Activated CD8-positive, alpha-beta T cell treated with anti-CD3 and anti-CD28 coated beads for 36 hours (primary cell): ENCODE measurements around the gene SEC22B. TPM values are rescaled to one million over a fixed set of nuclear protein-coding genes. Genes with fewer than 3 reads are reported as not detected.
"Not testable (repeated sequence)": the region's sequence is repeated elsewhere in the genome, so short reads cannot be mapped to it uniquely, and the experiment has no call there.

ENCODE experiments used
- ATAC-seq: fragments of 200-7000 bp; cut with Tn5 transposase; one replicate; pipeline ENCODE4 v1.10.0; 2021; ENCODE audit warnings: mild to moderate bottlenecking, moderate library complexity
- CTCF ChIA-PET: fragments of 350-600 bp; sonication (Branson Sonifier 250); formaldehyde crosslinking; loops from one replicate; lab custom pipeline; 2021; ENCODE audit warnings: antibody characterized with exemption; lab: Charles Lee
- POLR2A ChIA-PET: fragments of 350-600 bp; sonication (Branson Sonifier 250); formaldehyde crosslinking; loops from one replicate; lab custom pipeline; 2021; ENCODE audit warnings: antibody characterized with exemption; lab: Charles Lee
- DNase-seq: peaks from one replicate; pipeline ENCODE4 v3.0.0-alpha.2; 2020
- H3K27ac Mint-ChIP-seq: one replicate; pipeline ENCODE4 v1.8.0; 2021; ENCODE audit warnings: mild to moderate bottlenecking, mixed read lengths
- H3K27me3 Mint-ChIP-seq: one replicate; pipeline ENCODE4 v1.8.0; 2021; ENCODE audit warnings: mixed read lengths
- H3K36me3 Mint-ChIP-seq: one replicate; pipeline ENCODE4 v1.8.0; 2021; ENCODE audit warnings: low read depth, mixed read lengths
- H3K4me1 Mint-ChIP-seq: one replicate; pipeline ENCODE4 v1.8.0; 2021; ENCODE audit warnings: low read depth, mixed read lengths
- H3K4me3 Mint-ChIP-seq: one replicate; pipeline ENCODE4 v1.8.0; 2021; ENCODE audit warnings: mild to moderate bottlenecking, moderate library complexity, mixed read lengths
- H3K9me3 Mint-ChIP-seq: one replicate; pipeline ENCODE4 v1.8.0; 2021; ENCODE audit warnings: mixed read lengths
- CTCF ChIP-seq: fragments of 200-600 bp; IDR thresholded peaks from one replicate; pipeline ENCODE4 v1.8.0; 2022; ENCODE audit warnings: antibody characterized with exemption, mild to moderate bottlenecking
- intact Hi-C: fragments of 100-400 bp; cut with micrococcal nuclease; formaldehyde crosslinking; loops from one replicate; pipeline ENCODE4 v1.10.0; 2022
- total RNA-seq, 2 experiments: library from RNA; stranded (reverse); gene quantifications; one replicate each; pipeline ENCODE4 v1.2.3, GENCODE V29; 2021

The SEC22B gene
- total RNA-seq, 2 experiments from 2014 or later = 17.3 to 18.8 TPM

- intact Hi-C loops = no loop called here
- Mint-ChIP-seq H3K4me3 (no peak overlapping the region), H3K36me3 (peaks cover 2% of the 10 kb centered on the region), H3K4me1 (peaks cover 10% of the 10 kb centered on the region), H3K9me3 (no peaks in the 10 kb centered on the region), H3K27ac (no peak overlapping the region), H3K27me3 (no peaks in the 10 kb centered on the region)
- CTCF ChIA-PET = no interaction called here
- DNase-seq (no peak), ATAC-seq (no peak)
- no peak for TF ChIP-seq CTCF
- POLR2A ChIA-PET = no interaction called here
Measured at GRCh38 chr1:120178799-120179756, 2.8 kb upstream of the SEC22B start.

GRCh38 chr1:120178058-120178457 lies 1.7 kb upstream of the SEC22B start:
- H3K36me3 Mint-ChIP-seq, POLR2A ChIA-PET, H3K27me3 Mint-ChIP-seq, intact Hi-C loops, H3K4me3 Mint-ChIP-seq, H3K27ac Mint-ChIP-seq, DNase-seq, ATAC-seq, H3K9me3 Mint-ChIP-seq: not testable (repeated sequence)
- CTCF ChIA-PET = interaction anchor here (1.1 kb wide), 1 partner anchor 229 kb away, joined by 4 read pairs; no protein-coding TSS in a partner anchor
- peaks cover 11% of the 10 kb centered on the region for H3K4me1 Mint-ChIP-seq

DNA sequence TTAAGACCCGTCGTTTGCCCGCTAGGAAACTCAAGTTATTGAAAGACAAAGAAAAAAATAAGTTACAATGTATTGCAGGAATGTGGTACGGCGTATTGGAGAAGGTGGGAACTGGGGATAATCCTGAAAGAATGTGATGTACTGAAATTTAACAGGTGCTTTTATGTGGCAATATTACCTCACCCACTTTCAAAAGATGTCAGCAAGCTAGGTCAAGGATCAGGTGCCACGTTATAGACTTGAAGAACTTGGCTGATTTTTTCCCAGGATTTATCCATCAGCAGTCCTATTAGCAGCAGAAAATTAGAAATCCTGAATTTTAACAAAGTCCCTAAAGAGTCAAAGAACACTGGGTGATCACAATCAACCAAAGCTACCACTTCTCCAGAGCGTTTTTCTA lies 632 bp downstream of the SEC22B start:
- CTCF ChIA-PET = interaction anchor here (1.2 kb wide), 1 partner anchor 226 kb away, joined by 3 read pairs; no protein-coding TSS in a partner anchor
- Mint-ChIP-seq H3K4me3 (peak overlapping the region; percentile 90), H3K27ac (peak overlapping the region; percentile 95)
- POLR2A ChIA-PET, DNase-seq, ATAC-seq, H3K9me3 Mint-ChIP-seq, H3K27me3 Mint-ChIP-seq, H3K4me1 Mint-ChIP-seq, H3K36me3 Mint-ChIP-seq, intact Hi-C loops: not testable (repeated sequence)

GRCh38 chr1:120164761-120165160 lies 11.6 kb downstream of the SEC22B start:
- H3K27ac Mint-ChIP-seq, CTCF ChIA-PET, intact Hi-C loops, H3K4me1 Mint-ChIP-seq, POLR2A ChIA-PET, H3K4me3 Mint-ChIP-seq, ATAC-seq, H3K27me3 Mint-ChIP-seq, H3K36me3 Mint-ChIP-seq, DNase-seq, H3K9me3 Mint-ChIP-seq: not testable (repeated sequence)

DNA sequence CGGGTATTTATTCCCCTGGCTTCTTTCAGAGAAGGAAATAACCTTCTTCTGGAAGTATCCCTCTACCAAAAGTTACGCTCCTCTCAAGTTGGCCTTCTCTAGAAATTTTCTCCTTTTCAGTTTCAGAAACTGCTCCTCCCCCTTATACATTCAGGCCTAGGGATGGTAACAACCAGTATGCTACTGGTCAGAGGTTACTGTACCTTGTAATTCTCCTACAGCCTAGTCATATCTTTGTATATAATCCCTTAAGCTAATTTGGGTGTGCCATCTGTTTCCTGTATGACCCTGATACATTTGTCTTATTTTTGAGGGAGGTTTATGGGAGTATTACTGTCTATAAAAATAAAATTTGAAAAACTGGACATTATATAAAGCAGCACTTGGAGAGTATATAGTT lies 14.3 kb downstream of the SEC22B start:
- H3K27ac Mint-ChIP-seq, H3K4me3 Mint-ChIP-seq, DNase-seq, CTCF ChIA-PET, POLR2A ChIA-PET, H3K4me1 Mint-ChIP-seq, intact Hi-C loops, H3K36me3 Mint-ChIP-seq, H3K27me3 Mint-ChIP-seq, H3K9me3 Mint-ChIP-seq, ATAC-seq: not testable (repeated sequence)

DNA sequence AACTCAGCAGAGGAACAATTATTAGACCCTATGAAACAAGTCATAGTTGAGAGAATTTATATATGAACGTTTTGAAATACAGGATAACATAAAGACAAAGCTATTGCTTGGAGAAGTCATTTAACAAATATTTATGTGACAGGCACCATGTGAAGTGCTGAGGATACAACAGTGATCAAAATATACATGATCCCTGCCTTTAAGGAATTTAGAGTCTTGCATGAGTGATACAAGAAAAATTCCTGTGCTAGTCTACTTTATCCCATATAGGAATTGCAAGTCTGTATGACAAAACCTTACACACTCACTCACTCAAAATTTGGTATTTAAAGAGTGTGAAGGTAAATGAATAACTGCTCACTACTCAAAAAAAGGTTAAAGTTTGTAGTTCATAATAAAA lies 17.8 kb downstream of the SEC22B start:
- H3K36me3 Mint-ChIP-seq, H3K4me1 Mint-ChIP-seq, H3K4me3 Mint-ChIP-seq, DNase-seq, H3K9me3 Mint-ChIP-seq, POLR2A ChIA-PET, intact Hi-C loops, H3K27me3 Mint-ChIP-seq, CTCF ChIA-PET, H3K27ac Mint-ChIP-seq, ATAC-seq: not testable (repeated sequence)

DNA sequence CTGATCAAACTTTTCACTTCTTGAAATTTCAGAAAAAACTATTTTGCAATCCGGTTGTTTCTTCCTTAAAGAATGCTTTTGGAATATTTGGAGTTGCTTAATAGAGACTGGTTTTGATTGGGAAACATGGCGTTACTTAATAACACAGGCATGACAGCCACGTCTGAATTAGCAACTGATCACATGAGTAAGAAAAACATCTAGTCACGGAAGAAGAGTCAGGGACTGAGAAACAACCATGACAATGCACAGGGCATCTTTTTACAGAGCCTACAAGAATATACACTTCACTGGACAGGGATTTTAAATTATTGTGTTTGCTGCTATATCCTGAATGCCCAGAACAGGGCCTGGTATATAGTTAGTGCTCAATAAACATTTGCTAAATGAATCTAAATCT lies 18.2 kb downstream of the SEC22B start:
- DNase-seq, H3K4me3 Mint-ChIP-seq, H3K27me3 Mint-ChIP-seq, H3K9me3 Mint-ChIP-seq, POLR2A ChIA-PET, H3K27ac Mint-ChIP-seq, CTCF ChIA-PET, H3K4me1 Mint-ChIP-seq, intact Hi-C loops, H3K36me3 Mint-ChIP-seq, ATAC-seq: not testable (repeated sequence)

GRCh38 chr1:120150138-120150822 lies 26.0 kb downstream of the SEC22B start:
- DNase-seq, H3K27ac Mint-ChIP-seq, CTCF ChIA-PET: not testable (repeated sequence)

GRCh38 chr1:120149420-120150059 lies 26.8 kb downstream of the SEC22B start:
- CTCF ChIA-PET, intact Hi-C loops, H3K9me3 Mint-ChIP-seq, POLR2A ChIA-PET, H3K36me3 Mint-ChIP-seq, H3K4me3 Mint-ChIP-seq, ATAC-seq, H3K27ac Mint-ChIP-seq, H3K4me1 Mint-ChIP-seq, H3K27me3 Mint-ChIP-seq, DNase-seq: not testable (repeated sequence)

More at GRCh38 chr1:120150138-120150822, 26.0 kb downstream of the SEC22B start:
- H3K4me3 Mint-ChIP-seq, intact Hi-C loops, H3K4me1 Mint-ChIP-seq, H3K36me3 Mint-ChIP-seq, H3K27me3 Mint-ChIP-seq, ATAC-seq, H3K9me3 Mint-ChIP-seq, POLR2A ChIA-PET: not testable (repeated sequence)
